Breast epithelium (tissue), 3 donors: Measurements from ENCODE around the gene VPS16.

Experiments
- CTCF ChIP-seq, 3 donors: fragments of 450-650 bp; IDR thresholded peaks; one replicate each; pipeline ENCODE4 v1.5.1; 2016 to 2017; ENCODE audit warnings: antibody characterized with exemption in 3 of 3, mild to moderate bottlenecking in 3 of 3, moderate library complexity in 3 of 3
- POLR2A ChIP-seq: fragments of 450-650 bp; IDR thresholded peaks from one replicate; pipeline ENCODE4 v1.6.1; 2016; ENCODE audit warnings: antibody characterized with exemption, mild to moderate bottlenecking, moderate library complexity
- POLR2AphosphoS5 ChIP-seq, 3 donors: sonication (generic); formaldehyde crosslinking; IDR thresholded peaks; one replicate each; pipeline ENCODE4 v1.6.1; 2017; ENCODE audit warnings: antibody characterized with exemption in 3 of 3

- TF ChIP-seq CTCF (IDR thresholded peaks at IDR 0.05) (no peak), POLR2AphosphoS5 (IDR thresholded peaks at IDR 0.05) (no peak), POLR2A (no peak)
These were observed 35.2 kb downstream of the VPS16 start for GRCh38 chr20:2875690-2876203.
